ENCODE data around the gene GAN.

GAN gene

GRCh38 chr16:81316176-81316496 is 1.4 kb downstream of the GAN start:
- no peak for DNase-seq (ENCODE audit: extremely low read depth, low read depth)
- peak overlapping the region; percentile 94 for H3K4me3 ChIP-seq (replicated peaks; ENCODE audit: low read depth, low read length)
- TF ChIP-seq, protein P1, sequence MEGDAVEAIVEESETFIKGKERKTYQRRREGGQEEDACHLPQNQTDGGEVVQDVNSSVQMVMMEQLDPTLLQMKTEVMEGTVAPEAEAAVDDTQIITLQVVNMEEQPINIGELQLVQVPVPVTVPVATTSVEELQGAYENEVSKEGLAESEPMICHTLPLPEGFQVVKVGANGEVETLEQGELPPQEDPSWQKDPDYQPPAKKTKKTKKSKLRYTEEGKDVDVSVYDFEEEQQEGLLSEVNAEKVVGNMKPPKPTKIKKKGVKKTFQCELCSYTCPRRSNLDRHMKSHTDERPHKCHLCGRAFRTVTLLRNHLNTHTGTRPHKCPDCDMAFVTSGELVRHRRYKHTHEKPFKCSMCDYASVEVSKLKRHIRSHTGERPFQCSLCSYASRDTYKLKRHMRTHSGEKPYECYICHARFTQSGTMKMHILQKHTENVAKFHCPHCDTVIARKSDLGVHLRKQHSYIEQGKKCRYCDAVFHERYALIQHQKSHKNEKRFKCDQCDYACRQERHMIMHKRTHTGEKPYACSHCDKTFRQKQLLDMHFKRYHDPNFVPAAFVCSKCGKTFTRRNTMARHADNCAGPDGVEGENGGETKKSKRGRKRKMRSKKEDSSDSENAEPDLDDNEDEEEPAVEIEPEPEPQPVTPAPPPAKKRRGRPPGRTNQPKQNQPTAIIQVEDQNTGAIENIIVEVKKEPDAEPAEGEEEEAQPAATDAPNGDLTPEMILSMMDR (IDR thresholded peaks at IDR 0.05; ENCODE audit: low read depth, low read length, missing control alignments), result no peak

- no peak for DNase-seq (ENCODE audit: extremely low read depth, low read depth)
- no peak overlapping the region for H3K4me3 ChIP-seq (replicated peaks; ENCODE audit: low read depth, low read length)
- TF ChIP-seq, protein P1 (IDR thresholded peaks at IDR 0.05; ENCODE audit: low read depth, low read length, missing control alignments), result no peak
Observed at GRCh38 chr16:81318711-81319110, 3.9 kb downstream of the GAN start.

- H3K4me3 ChIP-seq (replicated peaks; ENCODE audit: low read depth, low read length), result no peak overlapping the region
- DNase-seq (ENCODE audit: extremely low read depth, low read depth), result no peak
- TF ChIP-seq, protein P1 (IDR thresholded peaks at IDR 0.05; ENCODE audit: low read depth, low read length, missing control alignments), result no peak
Observed at GRCh38 chr16:81319221-81319912, 4.6 kb downstream of the GAN start.

DNA sequence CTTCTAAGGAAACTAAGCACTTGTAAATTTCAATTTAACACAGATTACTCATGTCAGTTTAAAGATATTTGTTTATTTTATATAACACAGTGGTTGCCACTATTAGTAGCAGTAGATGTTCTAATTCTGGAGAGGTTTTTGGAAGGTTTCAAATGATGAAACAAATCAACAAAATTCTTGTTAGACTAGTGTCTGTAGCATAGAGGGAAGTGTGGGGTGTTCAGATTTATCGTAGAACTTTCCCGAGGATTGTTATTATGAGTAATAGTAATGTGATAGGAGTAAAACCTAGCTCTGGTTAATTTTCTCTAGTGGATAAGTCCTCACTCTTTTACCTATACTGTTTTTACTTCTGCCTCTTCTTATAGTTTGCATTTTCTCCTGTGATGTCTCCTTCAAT is 6.3 kb downstream of the GAN start:
- no peak for DNase-seq (ENCODE audit: extremely low read depth, low read depth)
- TF ChIP-seq, protein P1 (IDR thresholded peaks at IDR 0.05; ENCODE audit: low read depth, low read length, missing control alignments), result no peak
- H3K4me3 ChIP-seq (replicated peaks; ENCODE audit: low read depth, low read length), result no peak overlapping the region

DNA sequence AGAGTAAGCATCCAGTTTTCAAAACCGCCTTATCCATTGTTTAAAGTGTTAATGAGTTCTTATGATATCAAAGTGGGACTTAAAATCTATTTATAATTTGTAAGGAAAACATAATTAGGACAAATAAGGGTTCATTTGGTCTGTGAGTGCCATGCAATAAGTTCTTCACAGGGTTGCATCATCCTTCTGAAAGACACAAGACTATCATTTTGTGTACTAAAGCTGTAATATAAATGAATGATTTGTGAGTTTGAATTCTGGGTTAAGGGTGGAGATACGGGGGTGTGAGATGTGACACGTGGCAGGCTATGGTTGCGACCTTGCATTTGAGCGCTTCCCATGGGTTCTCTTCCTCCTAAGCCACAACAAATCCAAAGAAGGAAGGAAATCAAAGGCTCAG is 6.8 kb downstream of the GAN start:
- DNase-seq (ENCODE audit: extremely low read depth, low read depth), result no peak
- TF ChIP-seq, protein P1 (IDR thresholded peaks at IDR 0.05; ENCODE audit: low read depth, low read length, missing control alignments), result no peak
- H3K4me3 ChIP-seq (replicated peaks; ENCODE audit: low read depth, low read length), result no peak overlapping the region

DNA sequence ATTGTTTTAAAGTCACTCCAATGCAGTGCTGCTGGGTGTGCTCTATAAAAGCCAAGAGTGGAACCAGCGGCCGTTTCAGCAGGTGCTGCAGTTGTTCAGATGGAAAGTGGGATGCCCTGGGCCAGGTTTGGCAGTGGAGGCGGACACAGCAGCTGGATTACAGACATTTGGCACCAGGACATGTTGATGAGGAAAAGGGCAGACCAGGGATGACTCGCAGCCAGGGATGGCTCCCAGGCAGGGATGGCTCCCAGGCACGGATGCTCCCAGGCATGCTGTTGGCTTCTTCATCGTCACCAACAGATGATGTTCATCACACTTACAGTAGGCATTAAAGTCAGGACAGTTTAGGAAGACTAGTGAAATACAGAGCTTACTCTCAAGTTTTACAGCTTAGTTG is 10.0 kb downstream of the GAN start:
- DNase-seq (ENCODE audit: extremely low read depth, low read depth), result no peak
- TF ChIP-seq, protein P1 (IDR thresholded peaks at IDR 0.05; ENCODE audit: low read depth, low read length, missing control alignments), result no peak

DNA sequence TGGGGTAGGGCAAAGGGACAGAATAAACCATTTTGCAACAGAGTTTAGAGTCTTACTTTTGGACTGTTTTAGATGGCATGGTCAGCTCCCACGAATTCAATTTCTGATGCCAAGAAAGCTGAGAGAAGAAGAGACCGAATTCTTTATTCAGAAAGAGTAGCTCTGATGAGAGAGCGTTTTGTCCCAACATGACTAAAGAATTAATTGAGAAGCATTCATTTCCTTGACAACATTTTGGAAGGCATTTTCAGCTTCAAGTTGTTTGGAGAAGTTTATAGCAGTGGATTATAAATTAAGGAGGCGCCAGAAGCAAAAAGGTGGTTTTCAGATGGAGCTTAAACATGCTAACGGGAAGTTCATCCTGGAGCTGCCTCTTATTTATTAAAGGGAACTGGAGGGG is 12.2 kb downstream of the GAN start:
- DNase-seq (ENCODE audit: extremely low read depth, low read depth), result no peak
- TF ChIP-seq, protein P1 (IDR thresholded peaks at IDR 0.05; ENCODE audit: low read depth, low read length, missing control alignments), result no peak
- H3K4me3 ChIP-seq (replicated peaks; ENCODE audit: low read depth, low read length), result no peak overlapping the region

More for the DNA sequence above, 10.0 kb downstream of the GAN start:
- no peak overlapping the region for H3K4me3 ChIP-seq (replicated peaks; ENCODE audit: low read depth, low read length)
